HG03108 (cell line): Measurements from ENCODE around the gene UQCRC1.

Experiments
- ATAC-seq: cut with Tn5 transposase; IDR thresholded peaks from one replicate; pipeline ENCODE4 v1.9.1; 2021; ENCODE audit warnings: moderate library complexity; ENCODE audit not compliant: unreplicated experiment

Gene UQCRC1

GRCh38 chr3:48609088-48610005, at the start of gene UQCRC1:
UQCRC1 (minus strand) TSS chr3:48609646; CDS start chr3:48609620, 26 bp downstream.
- peak; percentile 96 for ATAC-seq

- no peak for ATAC-seq
Observed at GRCh38 chr3:48656841-48657281, 47.4 kb upstream of the UQCRC1 start.

DNA sequence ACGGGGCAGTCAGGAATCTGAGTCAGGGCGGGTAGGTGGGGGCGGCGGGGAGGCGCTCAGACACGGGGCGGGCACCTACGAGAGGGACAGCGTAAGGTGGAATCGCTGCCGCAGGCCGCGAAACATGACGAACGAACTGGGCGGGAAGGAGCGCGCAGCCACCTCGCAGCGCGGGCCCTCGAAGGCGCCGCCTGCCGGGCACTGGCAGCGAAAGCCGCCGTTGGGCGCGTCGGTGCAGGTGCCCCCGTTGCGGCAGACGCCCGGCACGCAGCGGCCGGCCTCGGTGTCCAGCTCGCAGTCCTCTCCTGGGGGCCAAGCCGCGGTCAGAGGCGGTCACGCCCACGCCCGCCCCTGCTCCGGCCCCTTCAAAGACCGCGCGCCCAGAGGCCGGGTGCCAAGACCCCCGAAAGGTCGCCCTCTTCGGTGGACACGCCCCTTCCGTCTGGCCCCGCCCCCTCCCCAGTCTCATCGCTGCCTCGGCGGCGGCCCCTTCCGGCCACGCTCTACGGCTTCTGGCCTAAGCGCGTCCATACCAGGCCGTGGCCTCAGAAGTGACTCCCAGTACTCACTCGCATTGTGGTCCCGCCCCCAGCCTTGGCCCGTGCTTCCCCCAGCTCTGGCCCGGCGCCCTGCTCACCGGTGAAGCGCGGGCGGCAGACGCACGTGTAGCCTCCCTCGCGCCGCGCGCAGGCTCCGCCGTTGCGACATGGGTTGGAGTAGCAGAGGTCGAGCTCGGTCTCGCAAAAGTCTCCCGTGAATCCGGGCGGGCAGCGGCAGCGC, 46.8 kb upstream of the UQCRC1 start:
- ATAC-seq, result peak; percentile 47

- ATAC-seq, result no peak
Observed at GRCh38 chr3:48655606-48656005, 46.2 kb upstream of the UQCRC1 start.

GRCh38 chr3:48655063-48655462, 45.6 kb upstream of the UQCRC1 start:
- no peak for ATAC-seq

- no peak for ATAC-seq
Observed at GRCh38 chr3:48652923-48653715, 43.7 kb upstream of the UQCRC1 start.

- ATAC-seq, result no peak
Observed at GRCh38 chr3:48651771-48652170, 42.3 kb upstream of the UQCRC1 start.

- ATAC-seq, result no peak
Observed at GRCh38 chr3:48650723-48651122, 41.3 kb upstream of the UQCRC1 start.

- ATAC-seq, result no peak
Observed at GRCh38 chr3:48648188-48648850, 38.9 kb upstream of the UQCRC1 start.

GRCh38 chr3:48647714-48648113, 38.3 kb upstream of the UQCRC1 start:
- ATAC-seq, result no peak

GRCh38 chr3:48644898-48645760, 35.7 kb upstream of the UQCRC1 start:
- no peak for ATAC-seq

GRCh38 chr3:48642605-48643004, 33.2 kb upstream of the UQCRC1 start:
- ATAC-seq, result no peak

DNA sequence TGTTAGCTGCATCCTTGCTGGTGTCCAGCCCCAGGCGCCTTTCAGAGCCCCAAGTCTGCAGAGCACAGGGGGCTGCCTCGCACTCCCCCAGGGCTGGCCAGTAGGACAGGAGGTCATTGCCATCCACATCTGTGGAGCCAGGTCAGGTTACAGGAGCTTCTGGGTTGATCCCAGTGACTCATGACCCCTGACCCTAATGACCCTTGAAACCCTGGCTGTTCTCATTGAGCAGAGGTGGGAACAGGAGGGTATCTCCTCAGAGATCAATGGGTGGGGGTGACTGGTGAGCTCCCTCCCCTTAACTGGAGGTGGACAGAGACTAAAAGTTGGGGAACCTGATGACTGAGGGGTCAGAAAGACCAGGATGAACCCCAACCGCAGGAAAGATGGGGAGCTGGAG, 31.9 kb upstream of the UQCRC1 start:
- no peak for ATAC-seq

DNA sequence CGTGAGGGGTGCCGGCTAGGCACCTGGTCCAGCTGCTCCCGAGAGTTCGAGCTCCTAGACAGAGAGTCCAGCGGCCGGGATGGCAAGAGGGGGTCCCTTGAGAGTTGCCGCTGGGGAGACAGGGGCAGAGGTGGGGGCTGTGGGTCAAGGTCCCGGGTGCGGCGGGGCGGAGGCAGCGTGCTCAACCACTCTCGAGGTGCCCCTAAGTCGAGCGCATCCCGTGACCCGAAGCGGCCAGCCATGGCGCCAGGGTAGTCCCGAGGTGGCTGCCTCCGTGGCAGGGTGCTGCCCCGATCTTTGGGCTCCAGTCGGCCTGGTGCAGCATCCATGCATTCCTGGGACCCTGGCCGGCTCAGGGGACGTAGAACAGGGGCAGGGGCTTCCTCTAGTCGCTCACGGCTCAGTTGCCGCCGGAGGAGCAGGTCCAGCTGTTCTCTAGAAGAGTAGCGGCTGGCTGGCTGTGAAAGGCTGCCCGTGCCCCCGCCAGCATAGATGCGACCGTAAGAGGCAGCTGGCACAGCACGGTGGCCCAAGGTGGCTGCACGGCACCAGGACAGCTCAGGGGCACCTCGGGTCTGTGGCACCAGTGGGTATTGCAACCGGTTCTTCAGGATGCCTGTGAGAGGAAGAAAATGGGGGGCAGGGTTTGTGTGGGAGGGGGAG, 30.6 kb upstream of the UQCRC1 start:
- ATAC-seq, result no peak

GRCh38 chr3:48637305-48637704, 27.9 kb upstream of the UQCRC1 start:
- ATAC-seq, result no peak

- no peak for ATAC-seq
Observed at GRCh38 chr3:48636149-48636655, 26.8 kb upstream of the UQCRC1 start.

DNA sequence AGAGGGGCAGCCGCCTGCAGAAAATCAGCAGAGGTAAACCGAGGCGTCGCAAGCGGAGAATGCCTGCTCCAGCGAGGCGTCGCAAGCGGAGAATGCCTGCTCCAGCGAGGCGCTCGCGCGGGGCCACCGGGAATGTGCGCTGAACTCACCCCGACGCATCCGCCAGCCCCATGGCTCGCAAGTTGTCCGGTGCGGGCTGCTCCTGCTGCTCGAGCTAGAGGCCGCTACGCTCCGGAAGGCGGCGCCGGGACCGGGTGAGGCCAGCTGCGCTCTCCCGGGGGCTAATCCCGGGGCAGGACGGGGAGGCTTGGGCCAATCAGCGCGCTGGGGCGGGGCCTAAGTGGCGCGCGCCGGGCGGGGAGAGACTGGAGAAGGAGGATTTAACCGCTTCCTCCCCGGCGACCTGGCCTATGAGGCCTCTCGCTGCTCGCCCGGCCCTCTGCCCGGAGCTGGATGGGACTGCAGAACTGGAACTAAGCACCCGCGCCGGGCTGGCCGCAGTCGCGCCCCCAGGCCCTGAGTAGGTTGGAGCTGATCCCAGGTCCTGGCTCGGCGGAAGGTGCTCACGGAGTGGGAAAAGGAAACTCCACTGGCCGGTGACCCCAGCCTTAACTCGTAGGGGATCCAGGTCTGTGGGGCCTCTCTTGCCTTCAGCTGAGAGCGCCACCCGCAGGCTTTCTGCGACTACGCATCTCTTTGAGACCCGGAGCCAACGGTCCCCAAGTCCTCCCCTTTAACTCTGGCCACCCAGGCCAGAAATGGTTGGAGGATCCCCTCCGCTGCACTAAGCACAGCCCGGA, 26.0 kb upstream of the UQCRC1 start, which contains the start of gene SLC26A6:
TSS of gene SLC26A6 (minus strand) at position 240 of the 800 bp plus-strand sequence. CDS start at position 172, 68 bp downstream.
- peak; percentile 88 for ATAC-seq
